WTC11 (cell line): ENCODE measurements around the gene DDN. TPM values are rescaled to one million over a fixed set of nuclear protein-coding genes. Genes with fewer than 3 reads are reported as not detected.
A peak's percentile ranks its signal among the peaks of the same experiment; 100 is the strongest.

Experiments used
- ATAC-seq: fragments of 200-7000 bp; cut with Tn5 transposase; 2 replicates; pipeline ENCODE4 v1.10.0; 2021; ENCODE audit warnings: mild to moderate bottlenecking, moderate library complexity
- CTCF ChIA-PET: fragments of 300-600 bp; sonication (Branson Sonifier 250); formaldehyde crosslinking; loops from one replicate; lab custom pipeline; 2021; ENCODE audit warnings: antibody characterized with exemption; lab: Charles Lee
- POLR2A ChIA-PET: fragments of 350-600 bp; sonication (Branson Sonifier 250); formaldehyde crosslinking; loops from one replicate; lab custom pipeline; 2021; ENCODE audit warnings: antibody characterized with exemption; lab: Charles Lee
- DNase-seq: peaks from one replicate; pipeline ENCODE4 v3.0.0; 2021; ENCODE audit warnings: low spot score
- H3K27ac Mint-ChIP-seq: 2 replicates; pipeline ENCODE4 v1.8.0; 2021; ENCODE audit warnings: mixed read lengths
- H3K27me3 Mint-ChIP-seq: 2 replicates; pipeline ENCODE4 v1.8.0; 2021; ENCODE audit warnings: low read depth, mild to moderate bottlenecking, moderate library complexity, mixed read lengths
- H3K36me3 Mint-ChIP-seq: 2 replicates; pipeline ENCODE4 v1.8.0; 2021; ENCODE audit warnings: mixed read lengths
- H3K4me1 Mint-ChIP-seq: 2 replicates; pipeline ENCODE4 v1.8.0; 2022; ENCODE audit warnings: mixed read lengths
- H3K4me3 Mint-ChIP-seq: 2 replicates; pipeline ENCODE4 v1.8.0; 2021; ENCODE audit warnings: mild to moderate bottlenecking, moderate library complexity, mixed read lengths
- H3K9me3 Mint-ChIP-seq: 2 replicates; pipeline ENCODE4 v1.8.0; 2021; ENCODE audit warnings: mixed read lengths
- ATF1 ChIP-seq: sonication (generic); formaldehyde crosslinking; IDR thresholded peaks from 2 replicates; pipeline ENCODE4 v1.8.1; 2023; ENCODE audit warnings: mild to moderate bottlenecking, moderate library complexity, missing genetic modification reagents
- ATF2 ChIP-seq: sonication (generic); formaldehyde crosslinking; IDR thresholded peaks from 2 replicates; pipeline ENCODE4 v1.8.1; 2022; ENCODE audit warnings: low read depth, missing genetic modification reagents, borderline replicate concordance
- ATF3 ChIP-seq: sonication (generic); formaldehyde crosslinking; conservative IDR thresholded peaks from 2 replicates; pipeline ENCODE4 v1.8.1; 2022; ENCODE audit warnings: mild to moderate bottlenecking, missing genetic modification reagents
- CREB1 ChIP-seq: sonication (generic); formaldehyde crosslinking; IDR thresholded peaks from 2 replicates; pipeline ENCODE4 v1.8.0; 2023; ENCODE audit warnings: mild to moderate bottlenecking, missing genetic modification reagents
- CTCF ChIP-seq: fragments of 200-600 bp; IDR thresholded peaks from 2 replicates; pipeline ENCODE4 v1.8.0; 2022; ENCODE audit warnings: antibody characterized with exemption
- E2F1 ChIP-seq: sonication (generic); formaldehyde crosslinking; IDR thresholded peaks from 2 replicates; pipeline ENCODE4 v1.8.0; 2022; ENCODE audit warnings: mild to moderate bottlenecking, missing genetic modification reagents
- E2F5 ChIP-seq: sonication (generic); formaldehyde crosslinking; IDR thresholded peaks from 2 replicates; pipeline ENCODE4 v1.8.1; 2022; ENCODE audit warnings: mild to moderate bottlenecking, moderate library complexity, missing genetic modification reagents
- FOXK1 ChIP-seq: sonication (generic); formaldehyde crosslinking; IDR thresholded peaks from 2 replicates; pipeline ENCODE4 v1.8.0; 2022; ENCODE audit warnings: mild to moderate bottlenecking, moderate library complexity, missing genetic modification reagents
- MXD4 ChIP-seq: fragments of 250-450 bp; sonication (Bioruptor Pico); IDR thresholded peaks from 2 replicates; pipeline ENCODE4 v1.8.0; 2021; ENCODE audit warnings: mild to moderate bottlenecking, moderate library complexity, borderline replicate concordance
- NR1H2 ChIP-seq: sonication (generic); formaldehyde crosslinking; IDR thresholded peaks from 2 replicates; pipeline ENCODE4 v1.9.0; 2021; ENCODE audit warnings: mild to moderate bottlenecking, moderate library complexity, missing genetic modification reagents
- PRDM15 ChIP-seq: sonication (generic); formaldehyde crosslinking; IDR thresholded peaks from 2 replicates; pipeline ENCODE4 v1.8.0; 2022; ENCODE audit warnings: missing genetic modification reagents
- RELA ChIP-seq: sonication (generic); formaldehyde crosslinking; IDR thresholded peaks from 2 replicates; pipeline ENCODE4 v1.8.1; 2022; ENCODE audit warnings: missing genetic modification reagents, mild to moderate bottlenecking, borderline replicate concordance
- SMAD4 ChIP-seq: sonication (generic); formaldehyde crosslinking; IDR thresholded peaks from 2 replicates; pipeline ENCODE4 v1.8.0; 2022; ENCODE audit warnings: mild to moderate bottlenecking, missing genetic modification reagents
- SP1 ChIP-seq: sonication (generic); formaldehyde crosslinking; conservative IDR thresholded peaks from 2 replicates; pipeline ENCODE4 v1.8.1; 2022; ENCODE audit warnings: missing genetic modification reagents
- TP53 ChIP-seq: sonication (generic); formaldehyde crosslinking; IDR thresholded peaks from 2 replicates; pipeline ENCODE4 v1.8.1; 2023; ENCODE audit warnings: mild to moderate bottlenecking, missing genetic modification reagents
- ZMAT4 ChIP-seq: fragments of 250-450 bp; sonication (Bioruptor Pico); IDR thresholded peaks from 2 replicates; pipeline ENCODE4 v1.9.0; 2021; ENCODE audit warnings: mild to moderate bottlenecking
- ZNF138 ChIP-seq: sonication (generic); formaldehyde crosslinking; conservative IDR thresholded peaks from 2 replicates; pipeline ENCODE4 v1.8.1; 2022; ENCODE audit warnings: mild to moderate bottlenecking, moderate library complexity, missing genetic modification reagents
- ZNF425 ChIP-seq: fragments of 250-450 bp; sonication (Bioruptor Pico); conservative IDR thresholded peaks from 2 replicates; pipeline ENCODE4 v1.9.0; 2021; ENCODE audit warnings: mild to moderate bottlenecking
- ZNF512 ChIP-seq: sonication (generic); formaldehyde crosslinking; IDR thresholded peaks from 2 replicates; pipeline ENCODE4 v1.8.1; 2022; ENCODE audit warnings: missing genetic modification reagents, borderline replicate concordance
- total RNA-seq: library from RNA; stranded (reverse); gene quantifications from 3 replicates; pipeline ENCODE4 v1.2.3, GENCODE V29; 2021

DDN gene
- total RNA-seq, 1 experiment from 2014 or later: 0.33 TPM

- CTCF ChIA-PET: interaction anchor here (0.6 to 10.3 kb wide), 20 partner anchors 12 to 220 kb away, joined by 3 to 237 read pairs (median 6); partner anchors contain the start of genes ARF3, DDN, DDX23 and DHH
- H3K4me1 Mint-ChIP-seq: peaks cover 33% of the 10 kb centered on the region
- DNase-seq (peak; percentile 65), ATAC-seq (peak; percentile 50)
- H3K9me3 Mint-ChIP-seq: no peaks in the 10 kb centered on the region
- H3K36me3 Mint-ChIP-seq: no peaks in the 10 kb centered on the region
- H3K27me3 Mint-ChIP-seq: peaks cover 100% of the 10 kb centered on the region
- POLR2A ChIA-PET: interaction anchor here (1.2 to 1.3 kb wide), 2 partner anchors 18 to 90 kb away, joined by 3 read pairs; partner anchors contain the start of gene DDN
- no peak overlapping the region for H3K27ac Mint-ChIP-seq
- H3K4me3 Mint-ChIP-seq: peak overlapping the region; percentile 68
- TF ChIP-seq CREB1 (CRISPR knock-in tag): 0 out of 2 replicates have a peak, but pooled peaks have one; percentile 40
- no peak for TF ChIP-seq ZNF425 (CRISPR knock-in tag)
- no peak for TF ChIP-seq NR1H2 (CRISPR knock-in tag)
- TF ChIP-seq SMAD4 (CRISPR knock-in tag): no peak
- no peak for TF ChIP-seq ZNF512 (CRISPR knock-in tag)
- TF ChIP-seq PRDM15 (CRISPR knock-in tag): no peak
- 0 out of 2 replicates have a peak, but pooled peaks have one; percentile 40 for TF ChIP-seq E2F1 (CRISPR knock-in tag)
- TF ChIP-seq TP53 (CRISPR knock-in tag): 0 out of 2 replicates have a peak, but pooled peaks have one; percentile 69
- TF ChIP-seq CTCF: 0 out of 2 replicates have a peak, but pooled peaks have one; percentile 8
- peak; percentile 59; the same call in 1 of the 2 replicates for TF ChIP-seq ZNF138
- no peak for TF ChIP-seq ATF1 (CRISPR knock-in tag)
- no peak for TF ChIP-seq MXD4 (CRISPR knock-in tag)
- 0 out of 2 replicates have a peak, but pooled peaks have one; percentile 60 for TF ChIP-seq E2F5 (CRISPR knock-in tag)
- 0 out of 2 replicates have a peak, but pooled peaks have one; percentile 2 for TF ChIP-seq SP1 (CRISPR knock-in tag)
- no peak for TF ChIP-seq ATF3 (CRISPR knock-in tag)
- TF ChIP-seq FOXK1 (CRISPR knock-in tag): no peak
- 0 out of 2 replicates have a peak, but pooled peaks have one; percentile 68 for TF ChIP-seq RELA
- no peak for TF ChIP-seq ATF2 (CRISPR knock-in tag)
- no peak for TF ChIP-seq ZMAT4 (CRISPR knock-in tag)
Observed at GRCh38 chr12:48980953-48981756, 18.0 kb downstream of the DDN start.
